ENCODE data around the gene SMAD3. TPM values are rescaled to one million over a fixed set of nuclear protein-coding genes. Genes with fewer than 3 reads are reported as not detected.

Gene SMAD3
- total and polyA plus RNA-seq, 10 of the 15 experiments (the other 5 are each of a cell fraction or from before 2014, with no cell fraction given), result 5.6 to 43.2 (median 16.0) TPM

DNA sequence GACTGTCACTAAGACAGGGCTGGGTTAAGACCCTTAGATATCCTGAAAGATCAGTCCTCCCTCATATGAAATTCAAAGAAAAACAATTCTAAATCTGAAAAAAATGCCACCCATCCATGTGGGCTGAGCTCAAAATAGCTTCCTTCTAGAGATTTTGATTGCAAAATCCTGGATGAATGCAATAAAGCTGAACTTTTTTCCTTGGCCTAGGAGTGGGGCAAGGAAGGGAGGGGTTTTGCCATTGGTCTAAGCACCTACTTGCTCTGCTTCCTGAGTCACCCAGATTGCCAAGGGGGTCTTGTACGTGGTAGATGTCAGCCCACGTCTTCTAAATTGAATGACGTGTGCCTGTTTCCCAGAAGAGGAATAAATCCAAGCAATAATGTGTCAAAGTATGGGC is 15.3 kb upstream of the SMAD3 start:
- BruUV-seq (replicated peaks), result no TSS peak
- no peak for DNase-seq (ENCODE audit: low read depth, low spot score)
- WGBS (ENCODE audit: insufficient coverage, insufficient replicate concordance, low lambda C conversion rate, missing lambda C conversion rate), result 95% methylated on average over 3 of the region's 3 CpGs
- RAD21 ChIA-PET (ENCODE audit: unreplicated experiment), result interaction anchor here (1.1 to 1.3 kb wide), 2 partner anchors 31 to 51 kb away, joined by 4 read pairs; no protein-coding TSS in a partner anchor
- peaks cover 12% of the 10 kb centered on the region for H3K4me1 ChIP-seq (ENCODE audit: control insufficient read depth, insufficient read depth, low read length)
- SMC1A ChIA-PET (ENCODE audit: uncharacterized antibody, unreplicated experiment), result interaction anchor here (1.0 to 2.1 kb wide), 4 partner anchors 16 to 104 kb away, joined by 3 to 5 read pairs (median 4); no protein-coding TSS in a partner anchor
- H3K36me3 ChIP-seq (ENCODE audit: control insufficient read depth in 2 of 2, insufficient read depth in 2 of 2, low read length in 1 of 2), result no peaks in the 10 kb centered on the region
- H3K27me3 ChIP-seq (replicated peaks in 1 of 2; ENCODE audit: control insufficient read depth in 2 of 2, insufficient read depth in 2 of 2, low read length in 1 of 2), result no peaks in the 10 kb centered on the region
- intact Hi-C loops (cut with micrococcal nuclease; ENCODE audit: unreplicated experiment) (no loop called here), in situ Hi-C loops (cut with MboI) (no loop called here)
- no peaks in the 10 kb centered on the region for H4K20me1 ChIP-seq (ENCODE audit: control insufficient read depth, insufficient read depth)
- H3K4me3 ChIP-seq, result no peak overlapping the region
- H3K27ac ChIP-seq (ENCODE audit: control insufficient read depth, insufficient read depth), result no peak overlapping the region
- no peak overlapping the region for H2AFZ ChIP-seq (ENCODE audit: control insufficient read depth, low read depth, low read length)
- FAIRE-seq, result no peak
- TF ChIP-seq SIX5 (IDR thresholded peaks at IDR 0.05; ENCODE audit: low read depth, low read length, severe bottlenecking) (no peak), LARP7 (IDR thresholded peaks at IDR 0.05) (no peak), NFXL1 (IDR thresholded peaks at IDR 0.05; ENCODE audit: borderline replicate concordance) (no peak), EZH2 (IDR thresholded peaks at IDR 0.05; ENCODE audit: borderline replicate concordance, control insufficient read depth, low read depth, low read length) (no peak), WRNIP1 (IDR thresholded peaks at IDR 0.05; ENCODE audit: borderline replicate concordance, low read depth, low read length) (no peak), STAT3 (IDR thresholded peaks at IDR 0.05; ENCODE audit: low read depth, low read length) (no peak)
- TF ChIP-seq, protein P1, sequence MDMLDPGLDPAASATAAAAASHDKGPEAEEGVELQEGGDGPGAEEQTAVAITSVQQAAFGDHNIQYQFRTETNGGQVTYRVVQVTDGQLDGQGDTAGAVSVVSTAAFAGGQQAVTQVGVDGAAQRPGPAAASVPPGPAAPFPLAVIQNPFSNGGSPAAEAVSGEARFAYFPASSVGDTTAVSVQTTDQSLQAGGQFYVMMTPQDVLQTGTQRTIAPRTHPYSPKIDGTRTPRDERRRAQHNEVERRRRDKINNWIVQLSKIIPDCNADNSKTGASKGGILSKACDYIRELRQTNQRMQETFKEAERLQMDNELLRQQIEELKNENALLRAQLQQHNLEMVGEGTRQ (IDR thresholded peaks at IDR 0.05; ENCODE audit: borderline replicate concordance, low read depth, low read length), result no peak
- TF ChIP-seq, protein P2, sequence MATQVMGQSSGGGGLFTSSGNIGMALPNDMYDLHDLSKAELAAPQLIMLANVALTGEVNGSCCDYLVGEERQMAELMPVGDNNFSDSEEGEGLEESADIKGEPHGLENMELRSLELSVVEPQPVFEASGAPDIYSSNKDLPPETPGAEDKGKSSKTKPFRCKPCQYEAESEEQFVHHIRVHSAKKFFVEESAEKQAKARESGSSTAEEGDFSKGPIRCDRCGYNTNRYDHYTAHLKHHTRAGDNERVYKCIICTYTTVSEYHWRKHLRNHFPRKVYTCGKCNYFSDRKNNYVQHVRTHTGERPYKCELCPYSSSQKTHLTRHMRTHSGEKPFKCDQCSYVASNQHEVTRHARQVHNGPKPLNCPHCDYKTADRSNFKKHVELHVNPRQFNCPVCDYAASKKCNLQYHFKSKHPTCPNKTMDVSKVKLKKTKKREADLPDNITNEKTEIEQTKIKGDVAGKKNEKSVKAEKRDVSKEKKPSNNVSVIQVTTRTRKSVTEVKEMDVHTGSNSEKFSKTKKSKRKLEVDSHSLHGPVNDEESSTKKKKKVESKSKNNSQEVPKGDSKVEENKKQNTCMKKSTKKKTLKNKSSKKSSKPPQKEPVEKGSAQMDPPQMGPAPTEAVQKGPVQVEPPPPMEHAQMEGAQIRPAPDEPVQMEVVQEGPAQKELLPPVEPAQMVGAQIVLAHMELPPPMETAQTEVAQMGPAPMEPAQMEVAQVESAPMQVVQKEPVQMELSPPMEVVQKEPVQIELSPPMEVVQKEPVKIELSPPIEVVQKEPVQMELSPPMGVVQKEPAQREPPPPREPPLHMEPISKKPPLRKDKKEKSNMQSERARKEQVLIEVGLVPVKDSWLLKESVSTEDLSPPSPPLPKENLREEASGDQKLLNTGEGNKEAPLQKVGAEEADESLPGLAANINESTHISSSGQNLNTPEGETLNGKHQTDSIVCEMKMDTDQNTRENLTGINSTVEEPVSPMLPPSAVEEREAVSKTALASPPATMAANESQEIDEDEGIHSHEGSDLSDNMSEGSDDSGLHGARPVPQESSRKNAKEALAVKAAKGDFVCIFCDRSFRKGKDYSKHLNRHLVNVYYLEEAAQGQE (IDR thresholded peaks at IDR 0.05; ENCODE audit: low read depth, low read length), result no peak
- CTCF ChIA-PET, result interaction anchor here (0.9 kb wide), 1 partner anchor 103 kb away, joined by 3 read pairs; no protein-coding TSS in a partner anchor
- no peak for ATAC-seq
- no peak overlapping the region for H3K9ac ChIP-seq (ENCODE audit: control insufficient read depth, insufficient read depth, low read length)
- H3K79me2 ChIP-seq (ENCODE audit: control insufficient read depth, insufficient read depth, low read length), result no peaks in the 10 kb centered on the region
- H3K9me3 ChIP-seq (replicated peaks; ENCODE audit: control insufficient read depth, insufficient read depth, low read length), result no peaks in the 10 kb centered on the region
- POLR2A ChIA-PET, result no interaction called here
- H3K4me2 ChIP-seq (ENCODE audit: control insufficient read depth, insufficient read depth), result 0 out of 2 replicates have a peak overlapping the region, but pooled peaks have one; percentile 77
